T-cell (primary cell): ENCODE results near the gene ZBTB48. TPM values are rescaled to one million over a fixed set of nuclear protein-coding genes. Genes with fewer than 3 reads are reported as not detected.

ENCODE experiments used
- ATAC-seq, 4 experiments: fragments of 200-7000 bp in 3 of 4; fragments of 150-1000 bp in 1 of 4; cut with Tn5 transposase; replicated peaks in 1 of 4; 1 replicate in 3 of 4; 2 replicates in 1 of 4; pipeline ENCODE4 v1.10.0; 2021; ENCODE audit warnings: moderate library complexity in 3 of 4, mild to moderate bottlenecking in 2 of 4, moderate number of reproducible peaks in 1 of 4
- CTCF ChIA-PET, 2 donors: fragments of 300-600 bp; sonication (Branson Sonifier 250); formaldehyde crosslinking; loops; one replicate each; lab custom pipeline; 2022; ENCODE audit warnings: antibody characterized with exemption in 2 of 2; lab: Charles Lee
- POLR2A ChIA-PET, 2 donors: fragments of 300-600 bp; sonication (Branson Sonifier 250); formaldehyde crosslinking; loops; one replicate each; lab custom pipeline; 2022; ENCODE audit warnings: antibody characterized with exemption in 2 of 2; lab: Charles Lee
- DNase-seq, 35 experiments: peaks; one replicate each; pipeline versions ENCODE4 v3.0.0 to v3.0.0-alpha.2; 2013 to 2023
- H3K27ac ChIP-seq: one replicate; pipeline ENCODE4 v1.5.1; 2013; ENCODE audit warnings: low read length
- H3K27me3 ChIP-seq, 2 experiments: replicated peaks in 1 of 2; 1 replicate in 1 of 2; 2 replicates in 1 of 2; pipeline versions ENCODE4 v1.6.1 to v1.7.0; 2013; ENCODE audit warnings: low read length in 1 of 2, mixed read lengths in 1 of 2; ENCODE audit not compliant: control insufficient read depth in 2 of 2, insufficient read depth in 2 of 2; ENCODE audit errors: extremely low read depth in 1 of 2
- H3K36me3 ChIP-seq, 2 donors: 1 replicate in 1 of 2; 2 replicates in 1 of 2; pipeline versions ENCODE4 v1.6.1 to v1.7.0; 2013; ENCODE audit warnings: low read length in 1 of 2; ENCODE audit not compliant: control insufficient read depth in 2 of 2, insufficient read depth in 1 of 2; ENCODE audit errors: extremely low read depth in 1 of 2
- H3K4me1 ChIP-seq, 2 experiments: 1 replicate in 1 of 2; 2 replicates in 1 of 2; pipeline versions ENCODE4 v1.6.1 to v1.7.0; 2013; ENCODE audit warnings: low read length in 2 of 2, mixed read lengths in 1 of 2; ENCODE audit not compliant: insufficient read depth in 2 of 2, control insufficient read depth in 1 of 2; ENCODE audit errors: extremely low read depth in 1 of 2
- H3K4me3 ChIP-seq, 2 donors: 1 replicate in 1 of 2; 2 replicates in 1 of 2; pipeline versions ENCODE4 v1.5.1 to v1.7.0; 2013; ENCODE audit warnings: mild to moderate bottlenecking in 2 of 2, low read length in 1 of 2, moderate library complexity in 1 of 2; ENCODE audit not compliant: control insufficient read depth in 1 of 2; ENCODE audit errors: extremely low read depth in 1 of 2
- H3K9me3 ChIP-seq: 2 replicates; pipeline ENCODE4 v1.7.0; 2013
- H3K27ac Mint-ChIP-seq, 2 donors: one replicate each; pipeline ENCODE4 v1.8.0; 2020 to 2021; ENCODE audit warnings: mild to moderate bottlenecking in 2 of 2, mixed read lengths in 2 of 2
- H3K27me3 Mint-ChIP-seq, 2 donors: one replicate each; pipeline ENCODE4 v1.8.0; 2021 to 2022; ENCODE audit warnings: mixed read lengths in 2 of 2
- H3K36me3 Mint-ChIP-seq: one replicate; pipeline ENCODE4 v1.8.0; 2021; ENCODE audit warnings: mixed read lengths
- H3K4me1 Mint-ChIP-seq, 3 donors: one replicate each; pipeline ENCODE4 v1.8.0; 2020 to 2022; ENCODE audit warnings: mixed read lengths in 3 of 3, mild to moderate bottlenecking in 1 of 3
- H3K4me3 Mint-ChIP-seq, 3 donors: one replicate each; pipeline ENCODE4 v1.8.0; 2020 to 2022; ENCODE audit warnings: mild to moderate bottlenecking in 3 of 3, mixed read lengths in 3 of 3, moderate library complexity in 3 of 3
- H3K9me3 Mint-ChIP-seq, 3 donors: one replicate each; pipeline ENCODE4 v1.8.0; 2020 to 2022; ENCODE audit warnings: mixed read lengths in 3 of 3
- WGBS: methylation state at CpG from one replicate; pipeline ENCODE4 v1.1.5; 2013; ENCODE audit warnings: missing lambda C conversion rate; ENCODE audit not compliant: insufficient coverage; 5-methylcytosine and 5-hydroxymethylcytosine counted together
- total RNA-seq, 35 experiments: library from RNA in 6 of 35; stranded (reverse) in 6 of 35; fragments of 120-200 nt in 1 of 35; gene quantifications; one replicate each; pipeline versions ENCODE4 v1.2.1 to v1.2.4 and lab custom pipeline; 2013 to 2026

The ZBTB48 gene
- total RNA-seq, 5 donors from 2014 or later (not counting 1 experiment from before 2014, with no cell fraction given) = 42.2 to 82.3 (median 70.3) TPM

DNA sequence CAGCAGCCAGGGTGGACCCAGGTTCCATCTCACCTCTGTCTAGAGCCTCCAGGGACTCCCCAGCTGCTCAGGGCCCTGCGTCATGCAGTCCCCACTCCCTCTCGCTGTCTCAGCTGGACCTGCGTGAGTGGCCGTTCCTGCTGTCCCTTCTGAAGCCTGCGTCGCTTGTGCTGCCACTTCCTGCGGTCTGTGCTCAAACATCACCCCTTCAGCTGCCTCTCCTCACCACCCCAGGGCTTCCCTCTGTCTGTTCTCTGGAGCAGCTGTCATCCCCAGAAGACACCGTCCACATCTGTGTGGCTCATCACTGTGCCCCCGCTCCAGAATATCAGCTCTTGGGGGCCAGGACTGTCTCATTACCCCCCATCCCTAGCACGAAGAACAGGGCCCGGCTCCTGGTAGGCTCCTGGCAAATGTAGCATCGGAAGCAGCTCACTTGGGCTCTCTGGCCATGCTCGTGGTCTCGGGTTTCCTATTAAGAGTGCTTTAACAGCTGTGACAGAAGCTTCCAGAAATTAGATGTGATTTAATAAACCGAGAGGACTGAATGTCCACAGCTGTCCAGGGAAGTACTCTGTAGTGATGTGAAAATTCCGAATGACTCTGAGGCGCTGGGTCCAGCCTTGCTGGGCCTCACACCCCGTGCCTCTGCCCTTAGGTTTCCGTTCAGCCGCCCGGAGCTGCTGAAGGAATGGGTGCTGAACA lies 48.2 kb downstream of the ZBTB48 start:
- WGBS = 98% methylated on average over 17 of the region's 21 CpGs
- H3K4me1 ChIP-seq = peaks cover 2 to 33% of the 10 kb centered on the region in 2 experiments
- Mint-ChIP-seq H3K27me3 (no peaks in the 10 kb centered on the region), H3K9me3 (no peaks in the 10 kb centered on the region), H3K36me3 (peaks cover 15% of the 10 kb centered on the region), H3K4me3 (peak overlapping the region in 2 of 3 donors; percentile 58 to 85), H3K27ac (no peak overlapping the region), H3K4me1 (peaks cover 25 to 36% (median 34%) of the 10 kb centered on the region in 3 donors)
- ChIA-PET CTCF (no interaction called here), POLR2A (no interaction called here)
- no peak overlapping the region for H3K27ac ChIP-seq
- ATAC-seq (no peak), DNase-seq (no peak)
- H3K4me3 ChIP-seq = no peak overlapping the region
- no peaks in the 10 kb centered on the region for H3K27me3 ChIP-seq
- no peaks in the 10 kb centered on the region for H3K9me3 ChIP-seq
- peaks cover 6 to 41% of the 10 kb centered on the region in 2 donors for H3K36me3 ChIP-seq

DNA sequence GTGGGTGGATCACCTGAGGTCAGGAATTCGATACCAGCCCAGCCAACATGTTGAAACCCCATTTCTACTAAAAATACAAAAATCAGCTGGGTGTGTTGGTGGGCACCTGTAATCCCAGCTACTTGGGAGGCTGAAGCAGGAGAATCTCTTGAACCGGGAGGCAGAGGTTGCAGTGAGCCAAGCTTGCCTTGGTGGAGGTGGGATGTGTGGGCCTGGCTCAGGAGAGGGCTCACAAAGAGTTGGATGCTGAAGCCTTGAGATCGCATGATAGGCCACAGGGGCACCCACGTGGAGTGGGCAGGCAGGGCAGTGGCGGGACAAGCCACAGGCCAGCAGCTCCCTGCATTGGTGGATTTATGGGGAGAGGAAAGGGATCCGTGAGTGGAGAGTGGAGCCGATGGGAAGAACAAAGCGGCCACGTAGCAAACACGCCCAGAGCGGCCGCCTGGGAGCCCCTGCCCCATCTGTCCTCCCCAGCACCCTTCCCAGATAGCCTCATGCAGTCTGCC lies 49.2 kb downstream of the ZBTB48 start:
- Histone ChIP-seq H3K27ac (no peak overlapping the region), H3K4me1 (peaks cover 2 to 33% of the 10 kb centered on the region in 2 experiments), H3K4me3 (no peak overlapping the region), H3K9me3 (no peaks in the 10 kb centered on the region), H3K36me3 (peaks cover 7 to 51% of the 10 kb centered on the region in 2 donors), H3K27me3 (no peaks in the 10 kb centered on the region)
- 94% methylated on average over 9 of the region's 12 CpGs for WGBS
- DNase-seq (no peak), ATAC-seq (no peak)
- H3K27ac Mint-ChIP-seq = no peak overlapping the region
- ChIA-PET CTCF (no interaction called here), POLR2A (no interaction called here)
- H3K27me3 Mint-ChIP-seq = no peaks in the 10 kb centered on the region
- H3K36me3 Mint-ChIP-seq = peaks cover 18% of the 10 kb centered on the region
- H3K4me3 Mint-ChIP-seq = no peak overlapping the region
- H3K9me3 Mint-ChIP-seq = no peaks in the 10 kb centered on the region
- peaks cover 25 to 32% (median 31%) of the 10 kb centered on the region in 3 donors for H3K4me1 Mint-ChIP-seq

DNA sequence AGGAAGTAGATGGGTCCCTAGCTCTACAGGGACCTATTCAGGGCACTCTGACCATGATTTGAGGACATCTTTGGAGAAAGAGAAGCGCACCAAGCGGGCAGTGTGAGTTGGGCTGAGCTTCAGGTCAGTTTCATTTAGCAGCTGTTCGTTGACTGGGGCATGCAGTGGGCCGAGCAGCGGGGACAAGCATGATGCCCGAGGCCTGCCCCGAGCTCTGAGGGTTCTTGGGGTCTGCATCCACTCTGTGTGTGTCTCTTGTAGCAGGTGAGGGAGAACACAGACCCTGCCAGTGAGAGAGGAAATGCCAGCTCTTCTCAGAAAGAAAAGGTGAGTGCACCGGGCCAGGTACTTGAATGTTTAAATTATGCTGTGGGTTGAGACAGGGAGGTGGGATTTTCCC lies 50.2 kb downstream of the ZBTB48 start:
- H3K27me3 Mint-ChIP-seq = no peaks in the 10 kb centered on the region
- no peak for DNase-seq
- H3K4me3 Mint-ChIP-seq = no peak overlapping the region
- no peaks in the 10 kb centered on the region for H3K27me3 ChIP-seq
- POLR2A ChIA-PET = no interaction called here
- no peak overlapping the region for H3K4me3 ChIP-seq
- H3K36me3 Mint-ChIP-seq = peaks cover 20% of the 10 kb centered on the region
- H3K36me3 ChIP-seq = peaks cover 14 to 57% of the 10 kb centered on the region in 2 donors
- CTCF ChIA-PET = interaction anchor here in 1 of 2 donors (0.6 kb wide), 1 partner anchor 1853 kb away, joined by 4 read pairs; no protein-coding TSS in a partner anchor
- H3K9me3 ChIP-seq = no peaks in the 10 kb centered on the region
- no peaks in the 10 kb centered on the region for H3K9me3 Mint-ChIP-seq
- peaks cover 25 to 28% (median 27%) of the 10 kb centered on the region in 3 donors for H3K4me1 Mint-ChIP-seq
- H3K27ac Mint-ChIP-seq = peak overlapping the region in 1 of 2 donors; percentile 31
- WGBS = over 99% methylated on average over 8 of the region's 8 CpGs
- ATAC-seq = no peak
- no peak overlapping the region for H3K27ac ChIP-seq
- H3K4me1 ChIP-seq = peaks cover 0 to 27% of the 10 kb centered on the region in 2 experiments

DNA sequence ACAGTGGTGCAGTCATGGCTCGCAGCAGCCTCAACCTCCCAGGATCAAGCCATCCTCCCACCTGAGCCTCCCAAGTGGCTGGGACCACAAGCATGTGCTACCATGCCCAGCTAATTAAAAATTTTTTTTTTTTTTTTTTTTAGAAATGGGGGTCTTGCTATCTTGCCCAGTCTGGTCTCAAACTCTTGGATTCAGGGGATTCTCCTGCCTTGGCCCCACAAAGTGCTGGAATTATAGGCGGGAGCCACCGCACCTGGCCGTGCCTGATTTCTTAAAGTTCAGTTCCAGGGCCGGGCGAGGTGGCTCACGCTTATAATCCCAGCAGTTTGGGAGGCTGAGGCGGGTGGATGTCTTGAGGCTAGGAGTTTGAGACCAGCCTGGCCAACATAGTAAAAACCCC lies 51.3 kb downstream of the ZBTB48 start:
- Histone ChIP-seq H3K36me3 (peaks cover 19 to 60% of the 10 kb centered on the region in 2 donors), H3K4me3 (no peak overlapping the region), H3K27ac (no peak overlapping the region), H3K4me1 (peaks cover 0 to 20% of the 10 kb centered on the region in 2 experiments), H3K27me3 (no peaks in the 10 kb centered on the region), H3K9me3 (no peaks in the 10 kb centered on the region)
- WGBS = no CpG with 5 or more reads among the region's 8 CpGs
- H3K27ac Mint-ChIP-seq = no peak overlapping the region
- no peak overlapping the region for H3K4me3 Mint-ChIP-seq
- peaks cover 22 to 24% (median 22%) of the 10 kb centered on the region in 3 donors for H3K4me1 Mint-ChIP-seq
- DNase-seq (no peak), ATAC-seq (no peak)
- POLR2A ChIA-PET = no interaction called here
- no peaks in the 10 kb centered on the region for H3K27me3 Mint-ChIP-seq
- peaks cover 26% of the 10 kb centered on the region for H3K36me3 Mint-ChIP-seq
- H3K9me3 Mint-ChIP-seq = no peaks in the 10 kb centered on the region
- CTCF ChIA-PET = interaction anchor here in 1 of 2 donors (0.6 to 0.7 kb wide), 2 partner anchors 94 to 275 kb away, joined by 4 read pairs; no protein-coding TSS in a partner anchor

DNA sequence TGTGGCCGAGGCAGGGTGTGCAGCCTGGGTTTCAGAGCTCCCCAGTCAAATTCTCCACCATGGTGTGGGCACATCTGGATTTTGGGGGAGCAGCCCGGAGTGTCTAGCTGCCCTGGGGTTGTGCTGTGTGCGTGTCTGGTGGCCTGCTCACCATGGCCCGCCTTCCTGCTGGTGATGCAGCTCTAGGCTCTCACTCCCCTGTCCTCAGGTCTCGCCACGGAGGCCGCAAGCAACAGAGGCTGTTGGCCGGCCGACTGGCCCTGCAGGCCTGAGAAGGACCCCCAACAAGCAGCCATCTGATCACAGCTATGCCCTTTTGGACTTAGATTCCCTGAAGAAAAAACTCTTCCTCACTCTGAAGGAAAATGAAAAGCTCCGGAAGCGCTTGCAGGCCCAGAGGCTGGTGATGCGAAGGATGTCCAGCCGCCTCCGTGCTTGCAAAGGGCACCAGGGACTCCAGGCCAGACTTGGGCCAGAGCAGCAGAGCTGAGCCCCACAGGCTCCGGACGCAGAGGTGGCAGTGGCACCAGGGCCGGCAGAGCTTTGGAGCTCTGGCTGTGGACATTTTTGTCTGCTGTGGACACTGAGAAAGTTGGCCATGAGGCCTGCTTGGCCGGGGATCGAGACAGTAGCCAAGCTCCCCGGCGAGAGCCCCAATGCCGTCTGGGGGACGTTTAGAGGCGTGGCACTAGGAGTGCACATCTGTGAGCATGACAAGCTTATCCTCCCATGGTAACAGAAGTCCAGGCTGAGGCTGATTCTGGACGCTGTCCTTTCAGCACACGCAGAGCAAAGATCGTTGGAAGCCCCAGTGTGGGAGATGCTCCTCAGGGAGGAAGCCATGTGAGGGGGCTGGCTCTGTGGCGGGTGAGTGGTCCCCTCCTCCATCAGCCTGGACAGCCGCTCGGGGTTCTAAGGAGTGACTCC lies 53.1 kb downstream of the ZBTB48 start:
- no peaks in the 10 kb centered on the region for H3K27me3 Mint-ChIP-seq
- Histone ChIP-seq H3K4me1 (peaks cover 0 to 5% of the 10 kb centered on the region in 2 experiments), H3K36me3 (peaks cover 28 to 72% of the 10 kb centered on the region in 2 donors), H3K27ac (no peak overlapping the region), H3K27me3 (no peaks in the 10 kb centered on the region), H3K9me3 (no peaks in the 10 kb centered on the region), H3K4me3 (no peak overlapping the region)
- WGBS = 96% methylated on average over 27 of the region's 30 CpGs
- DNase-seq (no peak), ATAC-seq (no peak)
- H3K9me3 Mint-ChIP-seq = no peaks in the 10 kb centered on the region
- ChIA-PET CTCF (no interaction called here), POLR2A (interaction anchor here in 1 of 2 donors (0.5 to 0.6 kb wide), 2 partner anchors 11 to 173 kb away, joined by 8 to 12 read pairs; no protein-coding TSS in a partner anchor)
- H3K27ac Mint-ChIP-seq = no peak overlapping the region
- peaks cover 25% of the 10 kb centered on the region for H3K36me3 Mint-ChIP-seq
- H3K4me1 Mint-ChIP-seq = peaks cover 4 to 7% (median 4%) of the 10 kb centered on the region in 3 donors
- no peak overlapping the region for H3K4me3 Mint-ChIP-seq
